A673 (cell line): ENCODE measurements around the gene CFAP61.

Source experiments
- CTCF ChIP-seq: fragments of 300-800, 200-600 bp; sonication (generic); conservative IDR thresholded peaks from 2 replicates; pipeline ENCODE4 v1.5.1; 2017; ENCODE audit warnings: low read depth, mild to moderate bottlenecking, antibody characterized with exemption, low read length, moderate library complexity, mixed read lengths
- EZH2 ChIP-seq: fragments of 200-600 bp; sonication (generic); IDR thresholded peaks from 2 replicates; pipeline ENCODE4 v1.6.1; 2017; ENCODE audit warnings: borderline replicate concordance, low read depth, mild to moderate bottlenecking, mixed read lengths, antibody characterized with exemption, low read length; ENCODE audit not compliant: poor library complexity, severe bottlenecking

GRCh38 chr20:20009784-20010253 lies 42.5 kb upstream of the CFAP61 start:
- TF ChIP-seq CTCF (no peak), EZH2 (no peak)
